TTC549 (cell line): ENCODE results near the gene GFPT1.
A peak's percentile ranks its signal among the peaks of the same experiment; 100 is the strongest.
"Not testable (repeated sequence)": the region's sequence is repeated elsewhere in the genome, so short reads cannot be mapped to it uniquely, and the experiment has no call there.

Experiments
- FAIRE-seq: peaks from 2 replicates; lab custom pipeline; 2012; peaks lifted over from hg19 to GRCh38; lab: Jason Lieb, UNC

Gene GFPT1

GRCh38 chr2:69386789-69387734 lies at the start of gene GFPT1:
TSS of gene GFPT1 (minus strand) at chr2:69387227. CDS start at chr2:69387071, 156 bp downstream.
- no peak for FAIRE-seq

- no peak for FAIRE-seq
Observed at GRCh38 chr2:69436596-69436937, 49.5 kb upstream of the GFPT1 start.

GRCh38 chr2:69434753-69435152 lies 47.7 kb upstream of the GFPT1 start:
- no peak for FAIRE-seq

- FAIRE-seq, result no peak
Observed at GRCh38 chr2:69429491-69430183, 42.6 kb upstream of the GFPT1 start.

GRCh38 chr2:69428981-69429380 lies 42.0 kb upstream of the GFPT1 start:
- no peak for FAIRE-seq

- no peak for FAIRE-seq
Observed at GRCh38 chr2:69424419-69424818, 37.4 kb upstream of the GFPT1 start.

- FAIRE-seq, result peak; percentile 67
Observed at GRCh38 chr2:69422198-69422597, 35.2 kb upstream of the GFPT1 start.

- not testable (repeated sequence) for FAIRE-seq
Observed at GRCh38 chr2:69419111-69419510, 32.1 kb upstream of the GFPT1 start.

GRCh38 chr2:69416147-69416546 lies 29.1 kb upstream of the GFPT1 start:
- peak; percentile 97 for FAIRE-seq

GRCh38 chr2:69411120-69411519 lies 24.1 kb upstream of the GFPT1 start:
- peak; percentile 57 for FAIRE-seq

GRCh38 chr2:69405306-69405705 lies 18.3 kb upstream of the GFPT1 start:
- FAIRE-seq, result no peak

GRCh38 chr2:69400121-69400520 lies 13.1 kb upstream of the GFPT1 start:
- no peak for FAIRE-seq

- no peak for FAIRE-seq
Observed at GRCh38 chr2:69397234-69397633, 10.2 kb upstream of the GFPT1 start.

GRCh38 chr2:69395866-69396265 lies 8.8 kb upstream of the GFPT1 start:
- FAIRE-seq, result no peak

GRCh38 chr2:69393963-69394362 lies 6.9 kb upstream of the GFPT1 start:
- no peak for FAIRE-seq

- FAIRE-seq, result no peak
Observed at GRCh38 chr2:69390471-69390870, 3.4 kb upstream of the GFPT1 start.

GRCh38 chr2:69390001-69390400 lies 3.0 kb upstream of the GFPT1 start:
- FAIRE-seq, result no peak

GRCh38 chr2:69389271-69389670 lies 2.2 kb upstream of the GFPT1 start:
- no peak for FAIRE-seq

GRCh38 chr2:69387770-69388481 lies 899 bp upstream of the GFPT1 start:
- no peak for FAIRE-seq

- no peak for FAIRE-seq
Observed at GRCh38 chr2:69386360-69386759, 667 bp downstream of the GFPT1 start.

GRCh38 chr2:69385443-69386151 lies 1.4 kb downstream of the GFPT1 start:
- FAIRE-seq, result no peak

GRCh38 chr2:69384618-69385081 lies 2.4 kb downstream of the GFPT1 start:
- no peak for FAIRE-seq
